Ectodermal cell (in vitro differentiated cells): ENCODE data around the gene PPP6R3.

Source experiments
- H3K27ac ChIP-seq: 2 replicates; pipeline ENCODE4 v1.7.0; 2013; ENCODE audit warnings: mild to moderate bottlenecking, low read depth, low read length; ENCODE audit not compliant: insufficient read depth, poor library complexity, severe bottlenecking
- H3K27me3 ChIP-seq: 2 replicates; pipeline ENCODE4 v1.7.0; 2013; ENCODE audit warnings: mild to moderate bottlenecking, low read length; ENCODE audit not compliant: insufficient read depth, control insufficient read depth, poor library complexity, severe bottlenecking
- H3K36me3 ChIP-seq: one replicate; pipeline ENCODE4 v1.7.0; 2013; ENCODE audit warnings: low read length; ENCODE audit not compliant: control insufficient read depth, insufficient read depth
- H3K4me1 ChIP-seq: one replicate; pipeline ENCODE4 v1.7.0; 2013; ENCODE audit warnings: low read length; ENCODE audit not compliant: control insufficient read depth, insufficient read depth
- H3K4me3 ChIP-seq: 2 replicates; pipeline ENCODE4 v1.7.0; 2013; ENCODE audit warnings: low read depth, low read length, control low read depth; ENCODE audit not compliant: insufficient read depth
- H3K9me3 ChIP-seq: 2 replicates; pipeline ENCODE4 v1.7.0; 2013; ENCODE audit warnings: mild to moderate bottlenecking, low read length, moderate library complexity; ENCODE audit not compliant: control insufficient read depth
- whole genome bisulfite sequencing, 2 experiments: methylation state at CpG; one replicate each; pipeline ENCODE4 v1.1.7; 2013; ENCODE audit warnings: missing lambda C conversion rate in 2 of 2; 5-methylcytosine and 5-hydroxymethylcytosine counted together

Gene PPP6R3

GRCh38 chr11:68524681-68525080 lies 64.1 kb downstream of the PPP6R3 start:
- no peak overlapping the region for H3K4me3 ChIP-seq
- 97 to 99% methylated on average over 2 of the region's 2 CpGs for WGBS, 2 experiments
- peaks cover 35% of the 10 kb centered on the region for H3K36me3 ChIP-seq
- H3K27ac ChIP-seq = no peak overlapping the region
- H3K27me3 ChIP-seq = no peaks in the 10 kb centered on the region
- no peaks in the 10 kb centered on the region for H3K9me3 ChIP-seq
- peaks cover 4% of the 10 kb centered on the region for H3K4me1 ChIP-seq

- Histone ChIP-seq H3K27ac (no peak overlapping the region), H3K9me3 (no peaks in the 10 kb centered on the region), H3K4me1 (peaks cover 4% of the 10 kb centered on the region), H3K4me3 (no peak overlapping the region), H3K36me3 (peaks cover 35% of the 10 kb centered on the region), H3K27me3 (no peaks in the 10 kb centered on the region)
- WGBS, 2 experiments = 93 to 96% methylated on average over 3 of the region's 3 CpGs
Observed at GRCh38 chr11:68525336-68525735, 64.8 kb downstream of the PPP6R3 start.

GRCh38 chr11:68525930-68526329 lies 65.4 kb downstream of the PPP6R3 start:
- Histone ChIP-seq H3K27ac (no peak overlapping the region), H3K9me3 (no peaks in the 10 kb centered on the region), H3K27me3 (no peaks in the 10 kb centered on the region), H3K4me3 (no peak overlapping the region), H3K4me1 (peaks cover 4% of the 10 kb centered on the region), H3K36me3 (peaks cover 30% of the 10 kb centered on the region)
- 91 to 97% methylated on average over 4 of the region's 4 CpGs for WGBS, 2 experiments

DNA sequence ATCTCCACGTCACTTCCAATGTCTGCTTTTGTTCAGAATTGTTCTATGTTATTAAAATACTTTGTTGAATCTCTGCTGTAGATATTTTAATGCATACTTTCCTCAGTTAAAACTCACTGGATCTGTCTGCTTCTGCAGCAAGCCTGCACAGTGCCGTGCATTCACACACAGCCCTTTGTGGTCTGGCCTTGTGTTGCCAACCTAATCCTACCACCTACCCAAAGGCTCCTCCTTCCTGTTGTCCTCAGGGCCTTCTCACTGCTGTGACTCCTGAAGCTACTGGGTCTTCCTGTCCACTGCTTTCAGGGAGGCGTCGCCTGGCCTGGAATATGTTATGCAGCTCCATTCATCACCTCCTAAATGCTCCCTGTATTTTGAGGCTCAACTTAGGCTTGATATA lies 67.0 kb downstream of the PPP6R3 start:
- H3K36me3 ChIP-seq = peaks cover 19% of the 10 kb centered on the region
- H3K27ac ChIP-seq = no peak overlapping the region
- 89 to 92% methylated on average over 3 to 4 of the region's 4 CpGs for WGBS, 2 experiments
- H3K4me3 ChIP-seq = no peak overlapping the region
- no peaks in the 10 kb centered on the region for H3K9me3 ChIP-seq
- no peaks in the 10 kb centered on the region for H3K27me3 ChIP-seq
- H3K4me1 ChIP-seq = peaks cover 4% of the 10 kb centered on the region

- no peak overlapping the region for H3K27ac ChIP-seq
- H3K4me3 ChIP-seq = no peak overlapping the region
- WGBS, 2 experiments = 94 to 97% methylated on average over 5 of the region's 5 CpGs
- H3K36me3 ChIP-seq = peaks cover 17% of the 10 kb centered on the region
- no peaks in the 10 kb centered on the region for H3K27me3 ChIP-seq
- no peaks in the 10 kb centered on the region for H3K9me3 ChIP-seq
- H3K4me1 ChIP-seq = peaks cover 4% of the 10 kb centered on the region
Observed at GRCh38 chr11:68528630-68529029, 68.1 kb downstream of the PPP6R3 start.

DNA sequence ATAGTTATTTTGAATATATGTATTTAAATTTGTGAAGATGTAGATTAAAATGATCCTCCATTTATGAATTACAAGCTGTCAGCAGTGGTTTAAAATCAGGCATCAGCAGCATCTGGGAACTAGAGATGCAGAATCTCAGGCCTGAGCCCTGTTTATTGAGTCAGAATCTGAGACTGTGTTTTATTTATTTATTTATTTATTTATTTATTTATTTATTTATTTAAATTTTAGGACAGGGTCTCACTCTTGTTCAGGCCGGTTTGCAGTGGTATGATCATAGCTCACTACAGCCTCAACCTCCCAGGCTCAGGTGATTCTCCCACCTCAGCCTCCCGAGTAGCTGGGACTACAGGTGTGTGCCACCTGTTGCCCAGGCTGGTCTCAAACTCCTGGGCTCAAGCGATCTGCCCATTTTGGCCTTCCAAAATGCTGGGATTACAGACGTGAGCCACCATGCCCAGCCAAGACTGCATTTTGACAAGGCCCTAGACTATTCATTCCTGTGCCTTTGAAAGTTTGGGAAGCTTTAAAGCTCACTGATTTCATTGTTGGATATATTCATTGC lies 70.7 kb downstream of the PPP6R3 start:
- peaks cover 9% of the 10 kb centered on the region for H3K36me3 ChIP-seq
- H3K27me3 ChIP-seq = no peaks in the 10 kb centered on the region
- H3K9me3 ChIP-seq = no peaks in the 10 kb centered on the region
- 89 to 93% methylated on average over 4 of the region's 4 CpGs for WGBS, 2 experiments
- H3K4me3 ChIP-seq = no peak overlapping the region
- H3K27ac ChIP-seq = no peak overlapping the region
- peaks cover 4% of the 10 kb centered on the region for H3K4me1 ChIP-seq

DNA sequence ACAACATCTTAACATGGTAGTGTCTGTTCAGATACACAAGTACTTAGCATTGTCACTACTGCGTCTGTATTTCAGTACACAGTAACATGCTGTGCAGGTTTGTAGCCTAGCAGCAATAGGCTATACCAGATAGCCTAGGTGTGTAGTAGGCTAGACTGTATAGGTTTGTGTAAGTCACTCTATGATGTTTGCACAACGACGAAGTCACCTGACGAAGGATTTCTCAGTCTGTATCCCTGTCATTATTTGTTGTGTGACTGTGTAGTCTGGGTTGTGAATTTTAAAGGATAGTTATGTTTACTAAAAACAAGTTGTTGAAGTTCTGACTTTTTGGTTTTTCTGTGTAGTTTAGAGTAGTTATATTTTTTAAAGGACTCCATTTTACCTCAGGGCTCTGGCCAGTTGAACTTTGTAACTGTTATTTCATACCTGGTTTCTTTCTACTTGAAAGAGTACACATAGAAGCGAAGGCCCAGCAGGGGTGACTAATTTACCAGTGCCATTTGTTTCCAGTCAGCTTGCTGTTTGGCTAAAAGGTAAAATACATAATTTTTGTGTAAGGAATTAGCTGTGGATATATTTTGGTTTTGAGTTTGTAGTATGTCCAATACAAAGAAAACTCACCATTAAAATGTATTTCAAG lies 72.3 kb downstream of the PPP6R3 start:
- WGBS, 2 experiments = 96 to 97% methylated on average over 5 of the region's 5 CpGs
- H3K36me3 ChIP-seq = no peaks in the 10 kb centered on the region
- H3K9me3 ChIP-seq = no peaks in the 10 kb centered on the region
- no peaks in the 10 kb centered on the region for H3K27me3 ChIP-seq
- no peaks in the 10 kb centered on the region for H3K4me1 ChIP-seq
- no peak overlapping the region for H3K4me3 ChIP-seq
- no peak overlapping the region for H3K27ac ChIP-seq

DNA sequence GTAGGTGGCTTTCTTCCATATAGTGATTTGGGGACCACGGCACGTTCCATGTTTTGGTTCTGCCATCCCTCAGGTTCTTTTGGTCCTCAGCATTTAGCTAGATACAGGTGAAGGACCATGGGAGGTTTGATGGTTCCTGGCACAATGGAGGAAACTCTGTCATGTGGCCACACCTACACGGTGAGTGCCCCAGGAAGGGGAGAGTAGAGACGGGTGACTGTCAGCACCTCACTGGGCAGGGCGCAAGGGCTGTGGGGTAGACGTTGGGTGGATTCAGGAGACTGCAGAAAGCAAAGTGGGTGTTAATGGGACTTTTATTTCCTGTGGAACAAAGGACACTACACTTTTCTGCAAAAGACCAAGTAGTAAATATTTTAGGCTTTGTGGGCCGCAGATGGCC lies 73.4 kb downstream of the PPP6R3 start:
- no peak overlapping the region for H3K27ac ChIP-seq
- WGBS, 2 experiments = 84 to 93% methylated on average over 7 of the region's 7 CpGs
- H3K36me3 ChIP-seq = peaks cover 1% of the 10 kb centered on the region
- no peak overlapping the region for H3K4me3 ChIP-seq
- no peaks in the 10 kb centered on the region for H3K9me3 ChIP-seq
- H3K4me1 ChIP-seq = no peaks in the 10 kb centered on the region
- H3K27me3 ChIP-seq = no peaks in the 10 kb centered on the region

- 94 to 96% methylated on average over 8 of the region's 8 CpGs for WGBS, 2 experiments
- Histone ChIP-seq H3K27me3 (no peaks in the 10 kb centered on the region), H3K4me3 (no peak overlapping the region), H3K9me3 (no peaks in the 10 kb centered on the region), H3K27ac (no peak overlapping the region), H3K4me1 (no peaks in the 10 kb centered on the region), H3K36me3 (peaks cover 9% of the 10 kb centered on the region)
Observed at GRCh38 chr11:68535098-68535497, 74.5 kb downstream of the PPP6R3 start.

DNA sequence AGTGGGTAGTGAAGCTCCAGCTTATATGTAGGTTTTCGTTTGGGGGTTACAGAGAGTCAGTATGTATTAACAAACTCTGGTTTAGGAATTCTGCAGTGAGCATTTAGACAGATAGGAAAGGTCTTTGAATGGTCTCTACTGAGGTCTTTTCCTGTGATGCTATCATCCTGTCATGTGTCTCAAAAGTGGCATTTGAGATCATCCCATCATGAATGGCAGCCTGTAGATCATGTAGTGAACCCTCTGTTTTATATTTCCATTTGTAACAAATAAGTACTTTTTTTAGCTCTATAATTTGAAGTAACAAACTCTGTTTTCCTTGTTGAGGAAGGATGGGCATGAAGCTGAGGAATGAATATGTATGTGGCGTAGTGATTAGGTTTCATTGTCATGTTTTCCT lies 76.2 kb downstream of the PPP6R3 start:
- 75 to 96% methylated on average over 1 to 2 of the region's 2 CpGs for WGBS, 2 experiments
- Histone ChIP-seq H3K4me3 (no peak overlapping the region), H3K36me3 (peaks cover 9% of the 10 kb centered on the region)

More for the DNA sequence above, 76.2 kb downstream of the PPP6R3 start:
- H3K27ac ChIP-seq = no peak overlapping the region
- H3K27me3 ChIP-seq = no peaks in the 10 kb centered on the region
- H3K4me1 ChIP-seq = no peaks in the 10 kb centered on the region
- H3K9me3 ChIP-seq = no peaks in the 10 kb centered on the region
